ENCODE data around the gene HBA2. TPM values are rescaled to one million over a fixed set of nuclear protein-coding genes. Genes with fewer than 3 reads are reported as not detected.

Gene HBA2
- total RNA-seq, 4 donors from 2014 or later: 2.5 to 258 (median 108) TPM

DNA sequence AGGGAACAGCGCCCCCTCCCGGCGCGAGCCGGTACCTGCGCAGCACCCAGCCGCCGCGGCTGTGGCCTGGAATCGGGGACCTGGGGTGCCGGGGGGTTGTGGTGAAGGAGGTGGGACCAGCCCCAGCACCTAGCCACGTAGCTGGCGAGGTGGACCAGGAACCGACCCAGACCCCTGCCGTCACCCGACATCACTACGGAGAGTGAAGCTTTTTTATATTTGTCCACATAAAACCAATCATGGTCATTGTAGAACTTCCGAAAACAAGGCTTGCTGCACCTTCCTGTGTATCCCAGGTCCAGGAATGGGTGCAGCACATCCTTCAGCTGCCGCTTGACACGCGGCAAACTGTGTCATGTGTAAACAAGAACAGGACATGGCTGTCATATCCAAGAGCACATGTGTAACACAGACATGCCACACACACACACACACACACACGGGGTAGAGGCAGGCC, 8.9 kb downstream of the HBA2 start:
- H3K36me3 ChIP-seq: no peaks in the 10 kb centered on the region
- peak; percentile 11 to 24 for ATAC-seq
- no peak overlapping the region for H3K27ac ChIP-seq
- no peaks in the 10 kb centered on the region for H3K9me3 ChIP-seq
- in situ Hi-C loops (cut with MboI; ENCODE audit: low sequenced_read_pairs in 4 of 4) (loop anchor here in 2 of 4 donors (5.0 kb wide), 1 partner anchor 74 kb away; no protein-coding TSS in a partner anchor), intact Hi-C loops (cut with DNase I; ENCODE audit: low total_unique reads) (loop anchor here (2.0 kb wide), 1 partner anchor 75 kb away; no protein-coding TSS in a partner anchor)
- peak in 1 of 2 donors; percentile 26 for DNase-seq
- H3K4me3 ChIP-seq: no peak overlapping the region
- peaks cover 40 to 44% (median 43%) of the 10 kb centered on the region in 3 donors for H3K27me3 ChIP-seq
- H3K4me1 ChIP-seq: peaks cover 8 to 10% of the 10 kb centered on the region in 2 donors
- TF ChIP-seq POLR2A (IDR thresholded peaks at IDR 0.05) (no peak), CTCF (IDR thresholded peaks at IDR 0.05 in 4 of 5, conservative IDR thresholded peaks at IDR 0.05 in 1 of 5) (peak; percentile 94 to 99 (median 94))

GRCh38 chr16:183005-183404, 10.3 kb downstream of the HBA2 start:
- H3K9me3 ChIP-seq: no peaks in the 10 kb centered on the region
- H3K4me1 ChIP-seq: peaks cover 8 to 10% of the 10 kb centered on the region in 2 donors
- no peak for TF ChIP-seq CTCF (IDR thresholded peaks at IDR 0.05 in 4 of 5, conservative IDR thresholded peaks at IDR 0.05 in 1 of 5)
- TF ChIP-seq POLR2A (IDR thresholded peaks at IDR 0.05): no peak
- ATAC-seq (no peak), DNase-seq (no peak)
- no peak overlapping the region for H3K27ac ChIP-seq
- H3K27me3 ChIP-seq: peaks cover 30 to 33% (median 32%) of the 10 kb centered on the region in 3 donors
- H3K4me3 ChIP-seq: no peak overlapping the region
- intact Hi-C loops (cut with DNase I; ENCODE audit: low total_unique reads): no loop called here
- in situ Hi-C loops (cut with MboI; ENCODE audit: low sequenced_read_pairs in 4 of 4): loop anchor here in 2 of 4 donors (5.0 kb wide), 1 partner anchor 76 kb away; no protein-coding TSS in a partner anchor
- H3K36me3 ChIP-seq: peaks cover 0 to 9% of the 10 kb centered on the region in 2 donors

- intact Hi-C loops (cut with DNase I; ENCODE audit: low total_unique reads) (no loop called here), in situ Hi-C loops (cut with MboI; ENCODE audit: low sequenced_read_pairs in 4 of 4) (no loop called here)
- TF ChIP-seq POLR2A (IDR thresholded peaks at IDR 0.05) (no peak), CTCF (IDR thresholded peaks at IDR 0.05 in 4 of 5, conservative IDR thresholded peaks at IDR 0.05 in 1 of 5) (no peak)
- Histone ChIP-seq H3K4me1 (peaks cover 8 to 10% of the 10 kb centered on the region in 2 donors), H3K4me3 (no peak overlapping the region), H3K27ac (no peak overlapping the region), H3K9me3 (no peaks in the 10 kb centered on the region), H3K27me3 (peaks cover 9 to 11% (median 11%) of the 10 kb centered on the region in 3 donors), H3K36me3 (peaks cover 8 to 28% of the 10 kb centered on the region in 2 donors)
- DNase-seq: no peak
- no peak for ATAC-seq
These were observed 12.5 kb downstream of the HBA2 start for GRCh38 chr16:185213-185612.

- Histone ChIP-seq H3K4me1 (peaks cover 6 to 7% of the 10 kb centered on the region in 2 donors), H3K27ac (no peak overlapping the region), H3K9me3 (no peaks in the 10 kb centered on the region), H3K4me3 (no peak overlapping the region), H3K36me3 (peaks cover 8 to 33% of the 10 kb centered on the region in 2 donors), H3K27me3 (peaks cover 5 to 7% (median 7%) of the 10 kb centered on the region in 3 donors)
- intact Hi-C loops (cut with DNase I; ENCODE audit: low total_unique reads): no loop called here
- TF ChIP-seq POLR2A (IDR thresholded peaks at IDR 0.05) (no peak), CTCF (IDR thresholded peaks at IDR 0.05 in 4 of 5, conservative IDR thresholded peaks at IDR 0.05 in 1 of 5) (no peak)
- in situ Hi-C loops (cut with MboI; ENCODE audit: low sequenced_read_pairs in 4 of 4): no loop called here
- ATAC-seq (no peak), DNase-seq (no peak)
These were observed 13.0 kb downstream of the HBA2 start for GRCh38 chr16:185691-186090.

- no peak for DNase-seq
- intact Hi-C loops (cut with DNase I; ENCODE audit: low total_unique reads): no loop called here
- H3K9me3 ChIP-seq: no peaks in the 10 kb centered on the region
- no peak overlapping the region for H3K27ac ChIP-seq
- ATAC-seq: no peak
- H3K4me3 ChIP-seq: no peak overlapping the region
- peaks cover 8 to 48% of the 10 kb centered on the region in 2 donors for H3K36me3 ChIP-seq
- in situ Hi-C loops (cut with MboI; ENCODE audit: low sequenced_read_pairs in 4 of 4): no loop called here
- no peaks in the 10 kb centered on the region for H3K27me3 ChIP-seq
- no peaks in the 10 kb centered on the region for H3K4me1 ChIP-seq
- no peak for TF ChIP-seq POLR2A (IDR thresholded peaks at IDR 0.05)
- TF ChIP-seq CTCF (IDR thresholded peaks at IDR 0.05 in 4 of 5, conservative IDR thresholded peaks at IDR 0.05 in 1 of 5): no peak
These were observed 14.7 kb downstream of the HBA2 start for GRCh38 chr16:187330-187729.

Data from gastrocnemius medialis (tissue), 4 donors.